NCI-H1930 (cell line): Measurements from ENCODE around the gene FGF18.
"Not testable (repeated sequence)": the region's sequence is repeated elsewhere in the genome, so short reads cannot be mapped to it uniquely, and the experiment has no call there.

ENCODE experiments used
- DNase-seq, 2 experiments: peaks; one replicate each; lab custom pipeline; 2025; lab: John Stamatoyannopoulos, UW

FGF18 gene

DNA sequence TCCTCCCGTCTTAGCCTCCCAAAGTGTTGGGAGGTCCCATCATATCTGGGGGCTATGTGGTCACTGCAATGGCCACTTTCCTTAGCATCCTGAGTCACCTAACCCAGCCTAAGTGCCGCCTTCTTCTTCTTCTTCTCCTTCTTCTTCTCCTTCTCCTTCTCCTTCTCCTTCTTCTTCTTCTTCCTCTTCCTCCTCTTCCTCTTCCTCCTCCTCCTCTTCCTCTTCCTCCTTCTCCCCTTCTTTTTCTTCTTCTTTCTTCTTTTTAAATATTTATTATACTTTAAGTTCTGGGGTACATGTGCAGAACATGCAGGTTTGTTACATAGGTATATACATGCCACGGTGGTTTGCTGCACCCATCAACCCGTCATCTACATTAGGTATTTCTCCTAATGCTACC lies 78.0 kb downstream of the FGF18 start:
- DNase-seq: not testable (repeated sequence)

DNA sequence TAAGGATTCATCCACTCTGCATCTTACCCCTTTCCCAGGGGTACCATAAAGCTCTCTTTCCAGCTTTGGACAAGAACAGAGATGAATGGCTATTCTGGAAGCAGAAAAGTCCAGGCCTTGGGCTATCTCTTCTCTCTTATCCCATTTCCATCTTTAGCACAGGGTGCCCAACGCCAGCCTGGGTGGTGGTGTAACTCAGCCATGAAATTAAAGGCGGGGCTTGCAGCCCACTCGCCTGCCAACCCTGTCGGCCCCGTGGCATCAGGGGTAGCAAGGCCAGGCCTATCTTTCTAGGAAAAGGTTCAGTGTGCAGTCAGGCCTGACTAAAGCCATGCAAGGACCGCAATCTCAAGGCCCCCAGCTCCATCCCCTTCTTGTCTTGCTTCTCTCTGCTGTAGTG lies 78.7 kb downstream of the FGF18 start:
- no peak for DNase-seq

- DNase-seq: no peak
Observed at GRCh38 chr5:171499611-171500010, 80.2 kb downstream of the FGF18 start.

- no peak for DNase-seq
Observed at GRCh38 chr5:171505473-171506043, 86.1 kb downstream of the FGF18 start.

GRCh38 chr5:171506951-171507350 lies 87.5 kb downstream of the FGF18 start:
- no peak for DNase-seq
